A673 (cell line): ENCODE measurements around the gene NCAPD2.

ENCODE experiments used
- EZH2 ChIP-seq: fragments of 200-600 bp; sonication (generic); IDR thresholded peaks from 2 replicates; pipeline ENCODE4 v1.6.1; 2017; ENCODE audit warnings: borderline replicate concordance, low read depth, mild to moderate bottlenecking, mixed read lengths, antibody characterized with exemption, low read length; ENCODE audit not compliant: poor library complexity, severe bottlenecking
- TF ChIP-seq, protein P1 (sequence below): fragments of 300-800, 200-600 bp; sonication (generic); conservative IDR thresholded peaks from 2 replicates; pipeline ENCODE4 v1.5.1; 2017; ENCODE audit warnings: low read depth, mild to moderate bottlenecking, antibody characterized with exemption, low read length, moderate library complexity, mixed read lengths

DNA sequence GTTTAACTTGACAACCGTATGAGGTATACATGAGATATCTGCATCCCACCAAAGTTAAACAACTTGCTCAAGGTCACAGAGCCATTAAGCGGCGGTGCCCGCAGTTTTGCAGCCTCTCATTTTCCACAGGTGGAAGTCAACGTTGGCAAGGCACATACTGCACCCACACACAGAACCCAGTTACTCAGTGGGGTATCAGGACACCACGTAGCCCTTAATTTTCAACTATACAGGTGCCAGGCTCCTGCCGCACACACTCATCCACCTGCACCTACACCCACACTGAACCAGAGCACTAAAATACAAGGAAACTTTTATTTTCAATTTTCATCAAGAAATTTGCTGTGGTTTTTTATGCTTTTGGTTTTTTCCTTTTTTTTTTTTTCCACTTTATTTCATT, 75.9 kb downstream of the NCAPD2 start:
- TF ChIP-seq, protein P1, sequence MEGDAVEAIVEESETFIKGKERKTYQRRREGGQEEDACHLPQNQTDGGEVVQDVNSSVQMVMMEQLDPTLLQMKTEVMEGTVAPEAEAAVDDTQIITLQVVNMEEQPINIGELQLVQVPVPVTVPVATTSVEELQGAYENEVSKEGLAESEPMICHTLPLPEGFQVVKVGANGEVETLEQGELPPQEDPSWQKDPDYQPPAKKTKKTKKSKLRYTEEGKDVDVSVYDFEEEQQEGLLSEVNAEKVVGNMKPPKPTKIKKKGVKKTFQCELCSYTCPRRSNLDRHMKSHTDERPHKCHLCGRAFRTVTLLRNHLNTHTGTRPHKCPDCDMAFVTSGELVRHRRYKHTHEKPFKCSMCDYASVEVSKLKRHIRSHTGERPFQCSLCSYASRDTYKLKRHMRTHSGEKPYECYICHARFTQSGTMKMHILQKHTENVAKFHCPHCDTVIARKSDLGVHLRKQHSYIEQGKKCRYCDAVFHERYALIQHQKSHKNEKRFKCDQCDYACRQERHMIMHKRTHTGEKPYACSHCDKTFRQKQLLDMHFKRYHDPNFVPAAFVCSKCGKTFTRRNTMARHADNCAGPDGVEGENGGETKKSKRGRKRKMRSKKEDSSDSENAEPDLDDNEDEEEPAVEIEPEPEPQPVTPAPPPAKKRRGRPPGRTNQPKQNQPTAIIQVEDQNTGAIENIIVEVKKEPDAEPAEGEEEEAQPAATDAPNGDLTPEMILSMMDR = no peak
- no peak for TF ChIP-seq EZH2
